KMS-11 (cell line): ENCODE data around the gene CDC42BPB.

Source experiments
- H2AFZ ChIP-seq: fragments of 200-600 bp; sonication (generic); 2 replicates; pipeline ENCODE4 v1.6.1; 2016; ENCODE audit warnings: antibody characterized with exemption, mixed run types, low read depth
- H3K27ac ChIP-seq: fragments of 200-600 bp; sonication (generic); 2 replicates; pipeline ENCODE4 v1.6.1; 2016; ENCODE audit warnings: mild to moderate bottlenecking, mixed run types
- H3K27me3 ChIP-seq: fragments of 200-600 bp; sonication (generic); 2 replicates; pipeline ENCODE4 v1.6.1; 2017; ENCODE audit warnings: mild to moderate bottlenecking, low read depth, mixed run types, moderate library complexity; ENCODE audit not compliant: insufficient read depth
- H3K36me3 ChIP-seq: fragments of 200-600 bp; sonication (generic); 2 replicates; pipeline ENCODE4 v1.6.1; 2017; ENCODE audit warnings: mild to moderate bottlenecking, mixed run types; ENCODE audit not compliant: insufficient read depth
- H3K4me1 ChIP-seq: fragments of 200-600 bp; sonication (generic); 2 replicates; pipeline ENCODE4 v1.6.1; 2016; ENCODE audit warnings: mild to moderate bottlenecking, low read depth, mixed run types; ENCODE audit not compliant: poor library complexity, severe bottlenecking
- H3K4me2 ChIP-seq: fragments of 200-600 bp; sonication (generic); 2 replicates; pipeline ENCODE4 v1.7.0; 2016; ENCODE audit warnings: mild to moderate bottlenecking, mixed run types
- H3K4me3 ChIP-seq: fragments of 200-600 bp; sonication (generic); IDR thresholded peaks from 2 replicates; pipeline ENCODE4 v1.6.1; 2017; ENCODE audit warnings: low read depth, low read length, mixed read lengths; ENCODE audit not compliant: insufficient read depth
- H3K79me2 ChIP-seq: fragments of 200-600 bp; sonication (generic); 2 replicates; pipeline ENCODE4 v1.6.1; 2016; ENCODE audit warnings: low read depth, mixed run types; ENCODE audit not compliant: insufficient read depth
- H3K9ac ChIP-seq: fragments of 200-600 bp; sonication (generic); 2 replicates; pipeline ENCODE4 v1.6.1; 2016; ENCODE audit warnings: mild to moderate bottlenecking, mixed run types
- H4K20me1 ChIP-seq: fragments of 200-600 bp; sonication (generic); 2 replicates; pipeline ENCODE4 v1.6.1; 2016; ENCODE audit warnings: mild to moderate bottlenecking, mixed run types; ENCODE audit not compliant: insufficient read depth
- CTCF ChIP-seq: fragments of 200-600 bp; sonication (generic); conservative IDR thresholded peaks from 2 replicates; pipeline ENCODE4 v1.6.1; 2017; ENCODE audit warnings: low read depth, mild to moderate bottlenecking, antibody characterized with exemption, low read length, moderate library complexity, mixed read lengths

The CDC42BPB gene

GRCh38 chr14:102965282-102965681, 92.1 kb downstream of the CDC42BPB start:
- Histone ChIP-seq H3K9ac (no peak overlapping the region), H3K27me3 (no peaks in the 10 kb centered on the region), H3K4me3 (no peak overlapping the region), H3K79me2 (no peaks in the 10 kb centered on the region), H3K27ac (no peak overlapping the region), H3K36me3 (no peaks in the 10 kb centered on the region), H3K4me1 (no peaks in the 10 kb centered on the region), H2AFZ (no peak overlapping the region), H3K4me2 (no peak overlapping the region), H4K20me1 (no peaks in the 10 kb centered on the region)
- TF ChIP-seq CTCF = no peak

GRCh38 chr14:102964152-102964730, 93.1 kb downstream of the CDC42BPB start:
- Histone ChIP-seq H3K36me3 (no peaks in the 10 kb centered on the region), H3K4me1 (no peaks in the 10 kb centered on the region), H3K27ac (no peak overlapping the region), H3K4me2 (no peak overlapping the region), H2AFZ (no peak overlapping the region), H3K9ac (no peak overlapping the region), H3K4me3 (no peak overlapping the region), H4K20me1 (no peaks in the 10 kb centered on the region), H3K27me3 (no peaks in the 10 kb centered on the region), H3K79me2 (no peaks in the 10 kb centered on the region)
- TF ChIP-seq CTCF = no peak

DNA sequence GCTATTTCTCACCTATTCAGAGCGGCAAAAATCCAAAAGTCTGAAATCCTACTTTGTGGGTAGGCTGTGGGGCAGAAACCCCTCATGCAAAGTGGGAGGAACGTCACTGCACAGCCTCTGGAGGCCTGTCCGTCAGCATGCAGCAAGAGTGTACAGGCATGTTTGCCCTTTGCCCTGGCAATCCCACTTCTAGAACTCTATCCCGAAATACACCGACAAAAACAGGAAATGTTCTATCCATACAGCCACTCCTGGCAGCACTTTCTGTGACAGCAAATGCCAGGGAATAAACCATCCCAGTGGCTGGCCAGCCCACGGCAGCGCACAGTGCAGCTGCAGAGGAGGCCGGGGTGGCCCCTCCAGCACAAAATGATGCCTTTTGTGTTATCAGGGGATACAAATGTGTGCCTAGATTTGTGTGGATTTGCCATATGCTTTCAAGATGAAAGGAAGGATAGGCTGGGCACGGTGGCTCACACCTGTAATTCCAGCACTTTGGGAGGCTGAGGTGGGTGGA, 95.2 kb downstream of the CDC42BPB start:
- Histone ChIP-seq H3K4me1 (no peaks in the 10 kb centered on the region), H3K36me3 (no peaks in the 10 kb centered on the region), H2AFZ (no peak overlapping the region), H3K27ac (no peak overlapping the region), H3K27me3 (no peaks in the 10 kb centered on the region), H3K9ac (no peak overlapping the region), H3K79me2 (no peaks in the 10 kb centered on the region), H3K4me3 (no peak overlapping the region), H3K4me2 (no peak overlapping the region), H4K20me1 (no peaks in the 10 kb centered on the region)
- TF ChIP-seq CTCF = no peak

DNA sequence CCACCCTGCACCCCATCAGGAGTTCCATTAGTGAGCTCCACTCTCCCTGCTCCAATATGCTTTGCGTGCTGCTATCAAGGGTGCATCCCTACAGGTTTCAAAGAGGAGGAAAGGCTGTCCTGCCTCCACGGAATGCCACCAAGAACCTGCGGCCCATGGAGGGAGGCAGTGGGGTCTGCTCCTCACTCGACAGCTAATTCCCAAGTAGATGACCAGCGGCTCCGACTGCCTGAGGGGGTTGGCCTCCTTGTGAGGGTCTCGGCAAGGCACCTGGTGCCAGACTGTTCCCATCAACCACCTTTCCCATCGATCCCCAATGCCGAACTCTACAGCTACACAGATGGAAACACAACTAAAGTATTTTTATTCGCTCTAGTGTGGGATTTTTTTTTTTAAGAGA, 98.9 kb downstream of the CDC42BPB start:
- no peak overlapping the region for H3K27ac ChIP-seq
- H3K27me3 ChIP-seq = no peaks in the 10 kb centered on the region
- no peak for TF ChIP-seq CTCF
- no peaks in the 10 kb centered on the region for H3K79me2 ChIP-seq
- H4K20me1 ChIP-seq = no peaks in the 10 kb centered on the region
- no peaks in the 10 kb centered on the region for H3K36me3 ChIP-seq
- H3K9ac ChIP-seq = no peak overlapping the region
- no peak overlapping the region for H3K4me2 ChIP-seq
- H2AFZ ChIP-seq = no peak overlapping the region
- H3K4me1 ChIP-seq = no peaks in the 10 kb centered on the region
- H3K4me3 ChIP-seq = no peak overlapping the region
